Stimulated activated CD8-positive, alpha-beta memory T cell treated with anti-CD3 and anti-CD28 coated beads, Interleukin-7, amount 100 ng/mL, for 4 hours (primary cell): Measurements from ENCODE around the gene ANKS1B.
"Not testable (repeated sequence)": the region's sequence is repeated elsewhere in the genome, so short reads cannot be mapped to it uniquely, and the experiment has no call there.

Source experiments
- DNase-seq, 2 donors: peaks; one replicate each; pipeline ENCODE4 v3.0.0-alpha.2; 2020; ENCODE audit warnings: low read depth in 2 of 2

Gene ANKS1B

GRCh38 chr12:99870085-99870484, 114.7 kb downstream of the ANKS1B start:
- DNase-seq, result no peak

- DNase-seq, result no peak
These were observed 123.0 kb downstream of the ANKS1B start for GRCh38 chr12:99861731-99862130.

GRCh38 chr12:99859126-99859525, 125.6 kb downstream of the ANKS1B start:
- no peak for DNase-seq

GRCh38 chr12:99852666-99853065, 132.1 kb downstream of the ANKS1B start:
- no peak for DNase-seq

GRCh38 chr12:99847936-99848335, 136.8 kb downstream of the ANKS1B start:
- no peak for DNase-seq

GRCh38 chr12:99834710-99835109, 150.0 kb downstream of the ANKS1B start:
- no peak for DNase-seq

GRCh38 chr12:99833397-99833796, 151.3 kb downstream of the ANKS1B start:
- DNase-seq, result no peak

- DNase-seq, result no peak
These were observed 159.7 kb downstream of the ANKS1B start for GRCh38 chr12:99824900-99825542.

GRCh38 chr12:99822273-99822672, 162.5 kb downstream of the ANKS1B start:
- DNase-seq, result no peak

GRCh38 chr12:99810718-99811593, 173.8 kb downstream of the ANKS1B start:
- no peak for DNase-seq

GRCh38 chr12:99809909-99810308, 174.8 kb downstream of the ANKS1B start:
- DNase-seq, result no peak

GRCh38 chr12:99806304-99806703, 178.4 kb downstream of the ANKS1B start:
- no peak for DNase-seq

GRCh38 chr12:99804715-99805114, 180.0 kb downstream of the ANKS1B start:
- no peak for DNase-seq

GRCh38 chr12:99800605-99801004, 184.1 kb downstream of the ANKS1B start:
- DNase-seq, result no peak

- not testable (repeated sequence) for DNase-seq
These were observed 186.8 kb downstream of the ANKS1B start for GRCh38 chr12:99797931-99798330.

GRCh38 chr12:99783421-99783820, 201.3 kb downstream of the ANKS1B start:
- no peak for DNase-seq

GRCh38 chr12:99772274-99772673, 212.5 kb downstream of the ANKS1B start:
- no peak for DNase-seq

- no peak for DNase-seq
These were observed 213.1 kb downstream of the ANKS1B start for GRCh38 chr12:99771659-99772058.

- no peak for DNase-seq
These were observed 215.2 kb downstream of the ANKS1B start for GRCh38 chr12:99769396-99769980.

- no peak for DNase-seq
These were observed 216.0 kb downstream of the ANKS1B start for GRCh38 chr12:99768758-99769157.

GRCh38 chr12:99767809-99768208, 216.9 kb downstream of the ANKS1B start:
- no peak for DNase-seq

GRCh38 chr12:99766408-99766807, 218.3 kb downstream of the ANKS1B start:
- DNase-seq, result no peak
